HG03039 (cell line): ENCODE data around the gene MOB4.
A peak's percentile ranks its signal among the peaks of the same experiment; 100 is the strongest.
"Not testable (repeated sequence)": the region's sequence is repeated elsewhere in the genome, so short reads cannot be mapped to it uniquely, and the experiment has no call there.

ENCODE experiments used
- ATAC-seq: cut with Tn5 transposase; IDR thresholded peaks from one replicate; pipeline ENCODE4 v1.9.1; 2021; ENCODE audit warnings: mild to moderate bottlenecking, moderate library complexity; ENCODE audit not compliant: unreplicated experiment

MOB4 gene

DNA sequence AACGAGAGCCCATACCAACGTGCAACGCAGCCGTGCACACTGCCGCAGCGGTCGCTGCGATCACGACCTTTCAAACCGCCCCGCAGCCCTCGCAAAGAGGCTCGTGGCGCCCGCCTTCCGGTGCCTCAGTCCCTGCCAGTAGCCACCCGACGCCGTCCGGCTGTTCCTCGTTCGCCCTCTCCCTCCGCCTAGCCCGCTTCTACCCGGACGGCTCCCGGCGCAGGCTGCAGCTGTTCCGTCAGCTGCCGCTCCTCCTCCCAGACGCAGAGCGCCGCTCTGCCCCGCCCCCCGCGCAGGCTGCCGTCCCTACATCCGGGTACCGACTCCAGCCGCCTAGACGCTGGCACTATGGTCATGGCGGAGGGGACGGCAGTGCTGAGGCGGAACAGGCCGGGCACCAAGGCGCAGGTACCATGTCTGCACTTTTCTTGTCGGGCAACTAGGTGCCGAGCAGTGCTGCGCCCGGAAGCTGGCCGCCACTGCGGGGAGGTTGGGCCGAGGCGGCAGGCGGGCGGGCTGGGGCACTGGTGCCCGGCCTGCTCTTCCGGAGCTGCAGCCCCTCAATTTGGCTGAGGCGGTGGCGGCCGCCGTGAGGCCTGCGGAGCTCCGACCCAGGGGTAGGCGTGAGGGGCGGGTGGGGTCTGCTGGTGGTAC is at the start of gene MOB4:
Gene MOB4 (plus strand): TSS at position 328 of the 654 bp plus-strand sequence. CDS start 21 bp downstream, at position 349.
- ATAC-seq, result peak; percentile 95

DNA sequence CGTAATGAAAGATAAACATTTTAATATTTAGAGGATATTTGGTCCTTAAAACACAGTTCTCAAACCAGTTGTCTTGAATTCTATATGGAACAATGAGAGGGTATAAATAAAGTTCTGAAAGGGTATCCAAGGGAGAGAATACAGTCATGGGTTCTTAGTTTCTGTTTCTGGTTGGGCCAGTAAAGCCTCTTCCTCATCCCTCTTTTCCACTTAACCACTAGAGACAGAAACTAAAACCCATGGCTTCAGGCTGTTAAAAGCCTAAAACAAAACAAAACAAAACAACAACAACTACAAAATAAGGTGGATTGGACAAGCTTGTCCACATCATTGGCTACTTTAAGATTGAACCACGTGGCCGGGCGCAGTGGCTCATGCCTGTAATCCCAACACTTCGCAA is 43.7 kb upstream of the MOB4 start:
- no peak for ATAC-seq

DNA sequence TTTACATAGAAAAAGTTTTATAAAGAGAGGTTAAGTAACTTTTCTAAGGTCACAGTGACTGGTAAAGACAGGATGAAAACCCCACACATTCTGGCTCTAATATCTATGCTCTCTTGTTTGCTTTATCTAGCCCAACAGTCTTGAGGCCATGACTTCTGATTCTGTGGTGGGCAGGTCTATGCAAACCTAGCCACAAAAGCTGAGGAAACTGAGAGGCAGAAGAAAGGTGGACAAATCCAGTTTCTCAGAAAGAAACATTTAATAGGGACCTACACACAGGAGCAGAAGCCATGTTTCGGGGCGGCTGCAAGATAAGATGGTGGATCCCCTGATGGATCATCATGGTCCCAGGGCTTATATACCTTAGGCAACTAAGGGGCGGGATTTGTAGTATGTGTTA is 38.1 kb upstream of the MOB4 start:
- ATAC-seq, result no peak

DNA sequence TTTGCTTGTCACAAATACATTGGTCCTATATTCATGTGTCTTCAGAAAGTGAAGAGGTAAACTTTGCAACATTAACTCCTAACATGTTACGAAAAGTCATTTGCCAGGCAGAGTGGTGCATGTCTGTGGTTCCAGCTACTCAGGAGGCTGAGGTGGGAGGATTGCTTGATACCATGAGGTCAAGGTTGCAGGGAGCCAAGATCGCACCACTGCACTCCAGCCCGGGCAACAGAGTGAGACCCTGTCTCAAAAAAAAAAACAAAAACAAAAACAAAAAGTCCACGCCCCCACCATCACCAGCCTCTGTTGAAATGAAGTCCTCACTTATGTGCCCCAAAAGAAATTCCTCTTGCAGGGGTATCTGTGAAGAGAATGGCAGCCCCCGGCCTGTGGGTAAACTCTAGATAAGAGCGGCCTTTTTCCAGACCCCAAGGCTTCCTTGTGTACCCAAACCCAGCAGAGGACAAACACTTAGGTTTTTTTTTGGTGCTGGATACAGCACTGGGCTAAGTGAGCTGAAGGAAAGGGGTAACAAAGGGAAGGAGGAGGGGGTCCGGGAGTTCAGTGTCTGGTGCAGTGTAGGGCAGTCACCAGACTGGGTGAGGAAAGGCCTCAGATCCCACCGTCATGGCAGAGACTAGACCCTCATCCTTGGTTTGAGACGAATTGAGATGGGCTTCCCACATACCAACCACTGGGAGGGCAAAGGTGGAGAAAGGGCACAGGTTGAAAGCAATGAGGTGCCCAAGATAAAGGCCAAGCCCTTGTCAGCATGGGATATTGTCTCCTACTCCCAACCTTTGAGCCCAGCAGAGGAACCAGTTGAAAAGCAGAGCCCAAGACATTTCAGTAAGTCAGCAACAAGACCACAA is 35.5 kb upstream of the MOB4 start:
- ATAC-seq, result no peak

DNA sequence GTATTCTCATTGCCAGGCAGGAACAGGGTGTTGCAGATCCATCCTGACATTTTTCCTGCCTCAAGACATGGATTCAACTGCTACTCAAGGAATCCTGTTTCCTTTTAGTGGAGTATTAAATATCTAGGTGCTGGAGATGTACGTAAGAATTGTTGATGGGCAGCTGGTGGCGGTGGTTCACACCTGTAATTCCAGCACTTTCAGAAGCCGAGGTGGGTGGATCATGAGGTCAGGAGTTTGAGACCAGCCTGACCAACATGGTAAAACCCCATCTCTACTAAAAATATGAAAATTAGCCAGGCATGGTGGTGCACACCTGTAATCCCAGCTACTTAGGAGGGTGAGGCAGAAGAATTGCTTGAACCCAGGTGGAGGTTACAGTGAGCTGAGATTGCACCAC is 31.6 kb upstream of the MOB4 start:
- not testable (repeated sequence) for ATAC-seq

DNA sequence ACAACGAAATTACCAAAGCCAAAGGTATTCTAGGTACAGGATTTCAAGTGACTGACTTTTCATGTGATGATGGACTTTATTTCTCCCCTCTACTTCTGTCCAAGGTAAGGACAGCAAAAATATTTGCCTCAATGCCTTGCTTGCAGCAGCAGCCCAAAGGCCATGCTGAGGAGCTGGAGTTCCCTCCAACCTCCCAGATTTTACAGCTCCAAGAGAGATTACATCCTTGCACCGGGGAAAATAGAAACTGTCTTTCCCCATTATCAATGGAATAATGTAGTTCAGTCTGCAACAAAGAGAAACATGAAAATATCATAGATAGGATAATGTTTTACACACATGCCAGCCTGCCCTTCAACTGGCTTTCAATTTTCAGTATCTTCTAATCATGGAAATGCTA is 29.7 kb upstream of the MOB4 start:
- ATAC-seq, result no peak

DNA sequence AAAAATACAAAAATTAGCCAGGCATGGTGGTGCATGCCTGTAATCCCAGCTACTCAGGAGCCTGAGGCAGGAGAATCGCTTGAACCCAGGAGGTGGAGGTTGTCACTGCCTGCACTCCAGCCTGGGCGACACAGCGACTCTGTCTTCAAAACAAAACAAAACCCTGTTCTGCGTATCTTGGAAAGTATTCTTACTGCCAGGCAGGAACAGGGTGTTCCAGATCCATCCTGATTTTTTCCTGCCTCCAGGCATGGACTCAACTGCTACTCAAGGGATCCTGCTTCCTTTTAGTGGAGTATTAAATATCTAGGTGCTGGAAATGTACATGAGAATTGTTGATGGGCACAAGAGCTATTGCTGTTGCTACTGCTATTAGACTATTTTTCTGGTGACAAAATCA is 28.5 kb upstream of the MOB4 start:
- no peak for ATAC-seq

DNA sequence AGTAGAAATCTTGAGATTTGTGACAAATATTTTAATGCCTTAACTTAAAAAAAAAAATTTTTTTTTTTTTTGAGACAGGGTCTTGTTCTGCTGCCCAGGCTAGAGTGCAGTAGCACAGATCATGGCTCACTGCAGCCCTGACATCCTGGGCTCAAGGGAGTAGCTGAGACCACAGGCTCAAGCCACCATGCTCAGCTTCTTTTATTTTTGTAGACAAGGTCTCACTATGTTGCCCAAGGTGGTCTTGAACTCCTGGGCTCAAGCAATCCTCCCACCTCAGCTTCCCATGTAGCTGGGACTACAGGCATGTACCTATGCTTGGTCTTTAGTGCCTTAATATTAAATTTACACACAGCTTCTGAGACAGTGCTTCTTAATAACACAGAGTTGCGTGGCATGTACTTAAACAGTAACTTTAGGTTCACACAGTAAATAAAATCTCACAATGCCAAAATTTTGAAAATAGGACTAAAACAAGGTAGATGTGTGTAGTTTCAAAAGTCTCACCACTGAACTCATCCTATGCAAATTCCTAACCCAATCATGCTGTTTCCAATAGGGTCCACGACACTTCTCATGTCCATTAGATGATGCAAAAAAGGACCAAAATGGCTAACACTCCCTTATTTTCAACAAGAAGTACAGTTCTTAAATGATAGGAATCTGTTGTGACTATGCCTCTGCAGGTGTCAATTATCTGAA is 20.3 kb upstream of the MOB4 start:
- ATAC-seq, result no peak

DNA sequence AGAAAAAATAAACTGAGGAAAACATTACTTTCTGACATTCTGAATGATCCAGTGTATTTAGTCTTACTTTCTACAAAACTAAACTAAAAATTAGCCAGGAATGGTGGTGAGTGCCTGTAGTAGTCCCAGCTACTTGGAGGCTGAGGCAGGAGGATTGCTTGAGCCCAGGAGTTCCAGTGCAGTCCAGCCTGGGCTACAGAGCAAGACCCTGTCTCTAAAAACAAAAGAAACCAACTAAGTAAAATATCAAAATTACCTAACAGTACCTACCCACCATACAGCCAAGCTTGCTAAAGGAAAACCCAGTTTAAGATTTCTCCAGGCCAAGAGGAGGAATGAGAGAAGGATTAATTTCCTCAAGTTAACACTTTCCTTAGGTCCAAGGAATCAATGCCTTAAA is 19.2 kb upstream of the MOB4 start:
- ATAC-seq, result no peak

DNA sequence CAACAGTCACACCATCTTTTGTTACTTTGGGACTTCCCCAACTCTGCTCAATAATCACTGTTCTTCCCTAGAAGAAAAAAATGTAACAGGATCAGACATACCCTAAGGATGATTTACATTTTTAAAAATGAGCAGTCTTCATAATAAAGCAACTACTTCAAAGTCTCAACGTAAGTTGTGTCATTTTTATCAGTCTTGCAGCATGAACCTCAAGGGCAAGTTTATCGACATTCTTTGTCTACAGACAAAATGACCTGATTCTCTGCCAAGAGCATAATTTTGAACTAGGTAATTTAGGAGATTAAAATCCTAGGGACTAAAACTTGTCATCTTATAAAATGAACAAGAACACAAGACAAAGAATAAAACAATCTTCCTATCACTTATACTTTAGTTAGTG is 18.5 kb upstream of the MOB4 start:
- ATAC-seq, result no peak

DNA sequence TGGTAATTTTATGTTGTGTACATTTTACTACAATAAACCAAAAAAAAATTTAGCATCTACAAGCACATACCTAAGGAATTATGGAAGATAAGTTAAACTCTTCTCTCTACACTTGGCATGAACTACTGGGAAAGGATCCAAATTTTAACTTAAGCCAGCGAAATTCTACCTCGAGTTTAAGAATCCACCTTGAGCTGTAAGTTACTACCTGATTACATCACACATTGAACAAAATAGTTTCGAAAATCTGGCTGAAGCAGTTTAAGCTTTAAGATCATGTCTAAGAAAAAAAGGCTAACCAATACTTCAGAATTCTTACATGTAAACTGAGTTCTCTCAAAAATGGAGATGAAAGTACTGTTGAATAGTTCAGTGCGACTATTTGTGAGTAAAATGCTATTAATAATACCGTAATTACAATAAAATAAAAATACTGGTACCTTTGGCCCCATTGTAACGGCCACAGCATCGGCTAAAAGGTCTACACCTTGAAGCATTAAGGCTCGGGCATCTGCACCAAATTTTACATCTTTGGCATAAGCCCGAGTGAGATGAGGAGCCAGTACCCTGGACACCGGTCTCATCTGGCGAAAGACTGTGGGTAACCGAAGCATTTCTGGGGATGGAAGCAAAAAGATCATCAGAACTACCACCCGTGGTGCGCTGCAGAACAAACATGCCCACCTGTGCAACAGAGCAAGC is 17.5 kb upstream of the MOB4 start:
- no peak for ATAC-seq

DNA sequence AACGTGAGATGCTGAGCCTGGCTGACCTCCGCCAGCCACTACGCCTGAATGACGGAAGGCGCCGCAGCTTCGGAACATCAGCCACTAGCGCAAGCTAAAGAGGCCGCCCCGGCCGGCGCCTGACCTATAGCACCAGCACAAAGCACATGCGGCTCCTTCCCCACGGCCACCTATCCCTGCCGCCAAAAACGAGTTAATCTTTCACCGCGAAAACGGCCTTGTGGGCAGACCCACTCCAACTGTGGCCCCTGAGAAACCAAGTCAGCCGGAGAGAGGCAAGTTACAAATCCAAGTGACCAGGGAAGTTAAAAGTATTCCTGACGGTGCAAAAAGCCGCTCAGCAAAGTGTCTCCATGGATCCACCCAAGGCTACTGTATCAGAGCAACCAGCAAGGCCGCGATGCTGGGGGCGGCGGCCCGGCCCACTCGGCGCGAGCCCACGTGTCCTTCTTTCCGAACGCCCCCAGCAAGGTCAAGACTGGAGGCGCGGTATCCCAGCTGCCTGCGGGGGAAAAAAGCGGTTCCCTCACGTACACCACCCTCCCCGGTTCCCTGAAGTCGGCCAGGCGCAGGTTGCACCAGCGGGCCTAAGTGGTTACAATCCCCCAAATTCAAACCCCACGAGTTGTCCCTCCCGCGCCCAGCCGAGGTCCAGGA is 16.8 kb upstream of the MOB4 start:
- ATAC-seq, result peak; percentile 0

DNA sequence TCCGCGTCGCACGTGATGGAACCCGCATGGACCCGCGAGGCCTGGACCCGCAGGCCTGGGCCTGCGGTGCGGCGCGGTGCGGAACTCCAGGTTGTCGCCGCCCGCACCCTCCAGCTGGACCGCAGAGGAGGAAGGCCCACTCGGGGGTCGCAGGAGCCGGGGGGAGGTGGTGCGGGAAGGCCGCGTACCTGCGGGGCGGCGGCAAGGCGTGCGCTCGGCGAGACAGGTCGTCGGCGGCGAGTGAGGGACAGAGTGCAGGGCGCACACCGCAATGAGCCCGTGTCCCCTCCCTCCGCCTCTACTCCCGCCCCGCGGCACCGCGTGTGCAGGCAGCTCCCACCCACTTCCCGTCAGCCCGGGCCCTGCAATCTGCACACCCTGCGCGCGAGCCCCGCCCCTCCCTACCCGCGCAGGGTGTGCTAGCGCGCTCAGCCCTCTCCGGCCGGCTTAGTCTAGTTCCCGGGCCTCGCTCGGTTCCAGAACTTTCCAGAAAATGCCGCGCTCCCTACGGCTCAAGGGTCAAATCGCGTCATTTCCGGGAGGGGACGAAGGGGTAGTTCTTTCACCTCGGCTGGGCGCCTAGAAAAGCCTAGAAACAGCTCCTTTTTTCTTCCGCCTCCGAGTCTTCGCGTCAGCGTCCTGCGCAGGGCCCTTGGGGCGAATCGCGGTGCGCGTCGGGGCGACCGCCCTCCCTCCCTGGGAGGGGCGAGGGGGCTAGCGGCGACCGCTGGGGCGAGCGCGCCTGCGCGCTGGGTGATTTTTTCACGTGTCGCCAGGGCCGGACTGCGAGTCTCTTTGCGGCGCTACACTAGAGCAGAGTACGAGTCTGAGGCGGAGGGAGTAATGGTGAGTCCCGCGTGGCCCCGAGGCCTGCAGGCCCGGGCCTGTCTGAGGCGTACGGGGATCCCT is 16.0 kb upstream of the MOB4 start, which contains the start of the genes HSPD1 and HSPE1:
Gene HSPD1 (minus strand): TSS at position 247 of the 909 bp plus-strand sequence. CDS start 992 bp downstream, outside the sequence.
Gene HSPE1 (plus strand): TSS at position 786 of the 909 bp plus-strand sequence. CDS start 58 bp downstream, at position 844.
- ATAC-seq, result peak; percentile 79

DNA sequence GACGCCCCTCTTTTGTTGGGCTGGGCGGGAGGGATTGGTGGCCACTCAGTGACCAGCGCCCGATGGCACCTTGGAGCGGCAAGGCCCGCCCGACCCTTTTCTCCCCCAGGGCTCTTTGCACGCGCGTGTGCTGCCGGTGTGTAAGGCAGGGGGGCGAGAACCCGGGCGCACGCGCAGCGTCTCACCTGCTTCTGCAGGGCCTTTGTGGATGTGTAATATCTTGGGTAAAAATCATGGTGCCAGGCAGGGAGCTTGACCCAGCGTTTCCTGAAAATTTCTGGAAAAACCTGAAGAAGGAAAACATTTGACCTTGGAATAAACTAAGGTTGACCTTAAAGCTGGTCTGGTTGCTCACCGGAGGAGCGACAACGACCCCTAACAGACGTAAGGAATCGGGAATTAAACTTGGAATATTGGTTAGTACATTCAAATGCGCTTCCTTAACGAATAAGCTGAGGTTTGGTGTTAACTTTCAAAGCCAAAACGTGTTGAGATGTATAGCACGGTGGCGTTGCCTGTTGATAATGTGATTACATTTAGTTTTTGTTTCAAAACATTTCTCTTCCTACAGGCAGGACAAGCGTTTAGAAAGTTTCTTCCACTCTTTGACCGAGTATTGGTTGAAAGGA is 15.2 kb upstream of the MOB4 start:
- ATAC-seq, result peak; percentile 8

DNA sequence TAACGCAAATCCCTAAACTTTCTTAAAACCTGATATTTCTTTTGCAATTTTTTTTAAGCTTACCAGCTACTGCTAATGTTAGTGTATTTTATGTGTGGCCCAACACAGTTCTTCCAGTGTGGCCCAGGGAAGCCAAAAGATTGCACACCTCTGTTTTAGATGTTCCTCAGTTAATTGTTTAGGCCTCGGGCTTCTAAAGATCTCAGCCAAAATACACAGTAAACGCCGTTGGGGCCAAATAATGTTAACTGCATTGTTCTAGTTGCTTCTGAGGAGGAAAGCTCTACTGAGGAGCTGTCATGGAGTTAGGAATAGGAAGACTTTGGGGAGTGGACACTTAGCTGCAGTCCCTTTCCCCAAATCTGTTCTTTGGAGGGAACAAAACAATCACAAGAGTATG is 13.7 kb upstream of the MOB4 start:
- no peak for ATAC-seq

DNA sequence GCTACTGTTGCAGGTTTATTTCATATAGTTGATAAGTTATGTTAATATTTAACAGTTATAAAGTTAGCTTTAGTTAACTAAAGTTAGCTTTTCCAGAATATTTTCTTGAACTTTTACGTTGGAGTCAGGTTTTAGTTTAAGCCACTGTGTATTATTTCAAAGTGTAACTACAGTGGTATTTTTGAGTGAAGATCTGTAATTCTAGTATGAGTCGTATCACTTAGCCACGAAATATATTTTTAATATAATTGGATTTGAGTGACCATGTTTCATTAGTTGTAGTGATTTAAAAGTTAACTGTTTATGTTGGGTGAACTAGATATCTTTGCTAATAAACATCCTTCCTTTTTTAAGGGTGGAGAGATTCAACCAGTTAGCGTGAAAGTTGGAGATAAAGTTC is 13.2 kb upstream of the MOB4 start:
- no peak for ATAC-seq

DNA sequence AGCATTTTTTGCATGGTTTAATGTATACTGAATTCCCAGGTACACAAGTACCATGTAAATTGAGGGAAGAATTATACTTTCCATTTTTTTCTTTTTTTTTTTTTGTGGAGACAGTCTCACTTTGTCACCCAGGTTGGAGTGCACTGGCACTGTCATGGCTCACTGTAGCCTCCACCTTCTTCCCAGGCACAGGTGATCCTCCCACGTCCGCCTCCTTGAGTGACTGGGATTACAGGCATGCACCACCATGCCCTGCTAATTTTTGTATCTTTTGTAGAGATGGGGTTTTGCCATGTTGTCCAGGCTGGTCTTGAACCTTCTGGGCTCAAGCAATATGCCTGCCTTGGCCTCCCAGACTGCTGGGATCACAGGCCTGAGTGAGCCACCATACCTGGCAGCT is 11.9 kb upstream of the MOB4 start:
- ATAC-seq, result no peak

DNA sequence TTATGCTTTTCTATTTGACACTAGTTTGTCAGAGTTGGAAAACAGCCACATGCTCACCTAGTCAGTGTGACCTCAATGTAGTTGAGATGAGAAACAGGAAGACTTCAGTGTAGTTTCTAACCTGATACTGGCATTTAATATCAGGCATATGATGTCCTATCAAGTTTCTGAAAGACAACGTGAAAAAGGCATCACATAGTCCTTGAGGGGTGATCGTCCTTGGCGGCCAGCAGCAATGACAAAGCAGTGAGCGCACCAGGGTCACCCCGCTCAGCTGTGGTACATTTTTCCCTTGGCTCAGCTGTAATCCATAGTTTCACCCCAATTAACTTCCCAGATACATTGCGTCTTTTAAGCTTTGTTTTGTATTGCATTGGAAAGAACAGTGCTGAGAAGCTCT is 11.4 kb upstream of the MOB4 start:
- ATAC-seq, result no peak

DNA sequence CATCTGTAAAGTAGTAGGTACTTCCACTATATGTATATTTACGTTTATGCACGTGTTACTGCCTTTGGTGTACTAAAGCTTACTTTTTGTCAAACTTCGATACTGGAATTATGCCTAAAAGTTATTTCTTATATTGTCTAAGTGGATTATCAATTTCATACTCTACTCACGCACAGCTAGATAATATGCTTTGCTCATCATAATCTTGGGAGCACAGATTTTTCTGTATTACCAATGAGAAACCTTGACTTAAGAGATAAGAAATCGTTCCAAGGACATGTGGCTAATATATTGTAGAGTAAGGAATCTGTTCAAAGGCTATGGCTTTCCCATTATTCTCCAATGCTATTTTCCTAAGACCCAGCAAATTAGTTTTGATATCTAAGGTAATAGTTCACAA is 9.2 kb upstream of the MOB4 start:
- no peak for ATAC-seq
